Stimulated activated CD8-positive, alpha-beta memory T cell treated with anti-CD3 and anti-CD28 coated beads, Interleukin-2, amount 100 ng/mL, for 48 hours (primary cell): ENCODE data around the gene CNTN1.
"Not testable (repeated sequence)": the region's sequence is repeated elsewhere in the genome, so short reads cannot be mapped to it uniquely, and the experiment has no call there.

Experiments used
- DNase-seq, 2 donors: peaks; one replicate each; pipeline ENCODE4 v3.0.0-alpha.2; 2020; ENCODE audit warnings: low read depth in 2 of 2

The CNTN1 gene

GRCh38 chr12:41045509-41045908 lies 353.3 kb downstream of the CNTN1 start:
- DNase-seq, result no peak

DNA sequence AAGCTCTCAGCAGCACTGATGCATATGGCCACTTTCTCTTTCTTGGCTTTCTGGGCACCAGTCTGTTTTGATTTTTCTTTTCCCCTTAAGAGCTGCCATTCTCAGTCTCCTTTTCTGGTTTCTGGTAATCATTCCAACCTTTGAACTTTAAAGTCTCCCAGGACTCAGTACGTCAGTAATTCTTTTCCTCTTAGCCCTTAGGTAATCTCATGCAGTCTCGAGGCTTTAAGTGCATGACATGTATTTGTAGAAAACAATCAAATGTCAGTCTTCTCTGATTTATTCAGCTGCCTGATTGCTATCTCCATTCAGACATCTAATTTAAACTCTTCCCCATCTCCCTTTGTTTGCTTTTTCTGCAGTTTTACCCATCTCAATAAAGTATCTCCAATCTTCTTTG lies 356.8 kb downstream of the CNTN1 start:
- no peak for DNase-seq

GRCh38 chr12:41051954-41052353 lies 359.7 kb downstream of the CNTN1 start:
- DNase-seq, result no peak

DNA sequence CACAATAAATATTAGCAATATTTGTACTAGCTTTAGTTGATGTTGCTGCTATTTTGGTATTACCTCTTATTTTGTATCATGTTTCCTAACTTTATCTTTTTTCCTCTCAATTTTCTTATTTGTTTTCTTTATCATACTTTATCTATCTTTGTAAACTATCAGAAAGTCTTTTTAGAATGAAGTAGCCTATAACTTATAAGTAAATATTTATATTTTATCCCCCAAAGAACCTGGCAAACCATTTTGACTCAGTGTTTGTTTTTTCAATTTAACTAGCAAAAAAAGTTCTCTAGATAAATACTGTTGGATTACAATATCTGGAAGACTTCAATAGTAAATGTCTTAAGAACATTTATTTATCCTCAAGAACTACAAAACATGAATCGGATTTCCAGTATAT lies 360.2 kb downstream of the CNTN1 start:
- DNase-seq, result no peak

DNA sequence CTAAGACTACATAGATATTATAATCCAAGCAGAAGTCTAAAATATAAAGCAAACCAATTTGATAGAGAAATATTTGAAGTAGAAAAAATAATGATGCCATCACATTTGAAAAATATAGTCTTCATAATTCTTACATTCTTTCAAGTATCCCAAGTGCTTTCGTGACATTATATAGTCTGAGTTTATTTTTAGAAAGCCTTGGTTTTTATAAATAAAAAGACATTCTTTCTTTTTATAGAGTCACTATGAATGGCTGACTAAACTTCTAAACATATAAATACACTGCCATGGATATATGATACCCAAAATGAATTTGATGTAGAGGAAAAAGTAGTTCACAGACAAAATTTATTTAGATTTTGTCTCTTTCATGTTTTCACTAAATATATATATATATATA lies 360.8 kb downstream of the CNTN1 start:
- no peak for DNase-seq

DNA sequence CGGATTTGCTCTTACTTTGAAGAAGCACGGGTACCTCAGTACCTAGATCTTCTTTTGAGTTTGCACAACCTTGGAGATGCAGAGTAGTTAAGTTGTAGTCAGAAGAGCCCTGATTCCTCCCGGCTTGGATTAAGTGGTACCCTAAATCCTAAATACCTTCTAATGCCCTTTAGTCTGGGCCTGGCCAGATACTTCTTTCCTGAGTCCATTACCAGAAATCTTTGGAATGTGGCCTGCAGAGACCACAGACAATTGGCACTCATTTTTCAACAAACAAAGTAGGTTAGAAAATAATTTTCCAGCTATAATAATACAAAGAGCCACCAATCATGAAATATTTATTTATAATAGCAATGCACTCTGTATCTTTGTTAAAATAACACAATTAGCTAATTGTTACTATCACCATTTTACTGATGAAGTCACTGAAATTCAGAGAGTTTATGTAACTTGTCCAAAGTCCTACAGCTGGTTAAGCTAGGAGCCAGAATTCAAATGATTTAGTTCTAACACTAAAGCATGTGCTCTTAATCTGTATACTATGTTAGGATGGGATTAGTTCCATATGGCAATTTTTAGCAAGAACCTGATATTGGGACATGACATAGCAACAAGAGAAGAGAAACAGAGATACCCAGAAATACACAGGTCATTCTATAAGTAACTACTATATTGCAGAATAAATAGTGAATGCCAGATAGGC lies 363.8 kb downstream of the CNTN1 start:
- DNase-seq, result no peak

GRCh38 chr12:41058266-41058665 lies 366.0 kb downstream of the CNTN1 start:
- no peak for DNase-seq

GRCh38 chr12:41061192-41061591 lies 369.0 kb downstream of the CNTN1 start:
- DNase-seq, result no peak

DNA sequence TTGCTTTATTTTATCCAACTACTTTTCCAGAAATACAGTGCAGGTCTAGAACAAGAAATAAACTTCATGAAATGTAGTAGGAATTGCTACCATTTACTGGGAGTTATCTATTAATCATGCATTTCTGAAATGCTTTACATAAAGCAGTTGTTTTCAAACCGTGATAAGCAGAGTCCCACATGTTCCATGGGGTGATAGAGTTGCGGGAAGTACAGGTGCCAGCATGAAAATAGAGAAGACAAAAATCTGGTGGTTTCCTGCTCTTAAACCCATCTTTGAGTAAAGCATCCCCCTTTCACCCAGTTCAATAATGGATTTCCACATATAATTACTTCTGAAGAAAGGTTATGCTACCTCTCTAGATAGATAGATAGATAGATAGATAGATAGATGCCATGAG lies 372.2 kb downstream of the CNTN1 start:
- DNase-seq, result no peak

- DNase-seq, result no peak
These were observed 375.9 kb downstream of the CNTN1 start for GRCh38 chr12:41067941-41068645.

GRCh38 chr12:41073633-41074472 lies 381.6 kb downstream of the CNTN1 start:
- no peak for DNase-seq

DNA sequence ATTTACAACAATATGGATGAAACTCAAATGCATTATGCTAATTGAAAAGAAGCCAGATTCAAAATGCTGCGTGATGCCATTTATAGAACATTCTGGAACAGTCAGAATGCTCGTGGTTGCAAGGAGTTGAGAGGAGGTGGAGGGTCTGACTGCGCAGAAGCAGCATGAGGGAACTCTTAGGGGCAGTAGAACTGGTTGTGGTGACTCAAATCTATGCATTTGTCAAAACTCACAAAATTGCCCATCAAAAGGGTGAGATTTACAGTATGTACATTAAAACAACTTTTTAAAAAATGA lies 382.2 kb downstream of the CNTN1 start:
- no peak for DNase-seq

- DNase-seq, result no peak
These were observed 383.9 kb downstream of the CNTN1 start for GRCh38 chr12:41076114-41076513.

DNA sequence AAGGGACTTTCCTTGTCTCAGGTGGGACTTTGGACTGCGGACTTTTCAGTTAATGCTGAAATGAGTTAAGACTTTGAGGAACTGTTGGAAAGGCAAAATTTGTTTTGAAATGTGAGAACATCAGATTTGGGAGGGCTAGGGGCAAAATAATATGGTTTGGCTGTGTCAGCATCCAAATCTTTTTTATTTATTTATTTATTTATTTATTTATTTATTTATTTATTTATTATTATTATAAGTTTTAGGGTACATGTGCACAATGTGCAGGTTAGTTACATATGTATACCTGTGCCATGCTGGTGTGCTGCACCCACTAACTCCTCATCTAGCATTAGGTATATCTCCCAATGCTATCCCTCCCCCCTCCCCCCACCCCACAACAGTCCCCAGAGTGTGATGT lies 389.0 kb downstream of the CNTN1 start:
- not testable (repeated sequence) for DNase-seq

DNA sequence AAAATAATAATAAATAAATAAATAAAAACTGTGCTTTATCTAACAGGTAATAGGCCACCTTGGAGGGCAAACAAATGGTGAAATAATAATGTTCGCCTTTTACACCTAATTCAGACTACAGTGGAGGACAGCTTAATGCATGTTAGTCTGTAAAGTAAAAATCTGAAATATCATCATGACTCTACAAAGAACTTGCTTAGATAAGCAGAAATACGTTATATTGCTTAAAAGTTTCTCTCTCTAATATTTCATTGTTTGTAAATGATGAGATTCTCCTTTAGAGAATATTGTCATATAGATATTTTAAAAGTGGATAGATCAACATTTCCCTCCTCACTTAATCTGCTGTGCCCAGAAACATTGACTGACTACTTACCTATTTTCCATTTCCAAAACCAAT lies 397.2 kb downstream of the CNTN1 start:
- no peak for DNase-seq

DNA sequence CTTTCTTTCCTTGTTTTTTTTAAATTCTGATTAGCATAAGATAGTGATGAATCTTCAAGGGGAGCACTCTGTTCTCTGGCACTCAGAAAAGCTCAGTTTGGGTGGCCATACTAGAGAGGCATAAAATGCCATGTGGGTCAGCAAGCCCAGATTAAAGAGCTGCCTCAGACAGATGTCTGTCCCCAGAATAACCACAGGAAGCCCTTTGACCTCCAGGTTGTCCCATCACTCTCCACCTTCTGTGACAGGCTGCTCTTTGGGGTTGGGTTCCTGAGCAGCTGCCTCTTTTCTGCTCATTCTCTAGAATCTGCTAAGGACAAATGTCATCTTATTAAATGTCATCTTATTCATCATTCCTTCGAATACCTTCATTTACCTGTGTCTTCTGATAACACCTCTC lies 399.9 kb downstream of the CNTN1 start:
- DNase-seq, result no peak

DNA sequence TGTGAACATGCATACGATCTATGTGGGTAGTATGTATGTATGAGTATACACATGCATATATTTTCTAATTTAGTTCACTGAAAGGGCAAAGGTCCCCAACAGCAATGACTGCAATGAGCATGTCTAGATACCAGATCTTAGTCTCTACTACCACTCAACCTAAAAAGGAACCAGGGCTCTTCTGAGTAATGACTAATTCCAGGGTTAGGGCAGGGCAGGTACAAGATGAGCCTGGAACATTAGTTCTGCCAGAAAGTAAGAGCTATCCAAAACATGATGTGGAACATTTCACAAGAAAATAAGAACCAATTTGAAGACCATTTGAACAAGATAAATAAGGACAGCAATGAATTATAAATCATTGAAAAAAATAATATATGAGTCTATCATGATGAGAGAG lies 404.6 kb downstream of the CNTN1 start:
- DNase-seq, result no peak

DNA sequence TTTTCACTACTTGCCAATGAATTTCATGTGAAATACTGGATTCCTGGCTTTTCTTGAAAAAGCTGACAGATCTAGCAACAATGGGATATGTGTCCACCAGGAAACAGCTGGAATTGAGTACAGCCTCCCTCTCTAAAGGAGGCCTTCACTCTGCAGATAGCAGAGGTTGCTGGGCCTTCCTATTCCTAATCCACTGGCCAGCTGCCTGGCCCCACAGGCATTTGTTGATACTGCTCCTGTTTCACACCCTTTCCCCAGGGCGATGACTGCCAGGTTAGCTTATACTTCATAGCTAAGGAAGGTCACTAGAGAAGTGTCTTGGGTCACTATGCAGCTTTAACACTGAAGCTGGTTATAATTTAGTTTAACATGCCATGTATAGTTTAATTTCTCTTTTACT lies 408.3 kb downstream of the CNTN1 start:
- DNase-seq, result no peak

DNA sequence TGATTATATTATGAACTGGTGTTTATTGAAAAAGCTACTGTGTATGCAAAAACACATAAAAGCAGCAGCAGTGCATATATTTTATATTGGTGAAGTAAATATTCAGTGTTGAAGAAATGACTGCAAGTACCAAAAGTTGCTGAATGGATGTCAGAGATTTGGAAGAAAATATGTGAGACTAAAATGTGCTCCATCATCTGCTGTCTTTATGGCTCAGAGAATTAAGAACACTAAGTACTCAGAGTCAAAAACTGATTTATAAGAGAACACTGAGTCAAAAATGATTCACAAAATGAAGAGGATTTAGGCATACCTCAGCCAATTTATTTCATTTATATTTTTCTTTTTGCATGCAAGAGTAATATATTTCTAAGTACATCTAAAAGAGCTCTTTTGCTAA lies 409.6 kb downstream of the CNTN1 start:
- DNase-seq, result no peak

GRCh38 chr12:41103614-41104013 lies 411.4 kb downstream of the CNTN1 start:
- DNase-seq, result no peak

GRCh38 chr12:41106315-41106714 lies 414.1 kb downstream of the CNTN1 start:
- no peak for DNase-seq

GRCh38 chr12:41108032-41108431 lies 415.8 kb downstream of the CNTN1 start:
- no peak for DNase-seq

DNA sequence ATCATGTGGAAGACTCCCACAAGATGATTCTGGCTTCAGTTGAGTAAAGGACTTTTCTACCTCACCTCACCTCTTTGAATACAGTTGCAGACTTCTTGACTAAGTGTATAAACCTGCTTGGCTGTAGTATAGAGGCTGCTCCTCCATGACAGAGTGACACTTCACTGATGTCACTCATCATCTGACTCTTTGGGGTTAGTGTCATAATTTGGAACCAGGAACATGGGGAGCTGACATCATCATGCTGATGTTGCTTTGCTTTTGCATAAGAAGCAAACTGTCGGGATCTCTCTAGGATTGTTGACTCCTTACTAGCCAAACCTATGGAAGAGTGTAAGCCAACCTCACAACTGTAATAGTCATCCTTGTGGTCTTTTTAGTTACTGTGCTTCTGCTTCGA lies 420.7 kb downstream of the CNTN1 start:
- no peak for DNase-seq
